Upper lobe of left lung (tissue), 6 donors: ENCODE measurements around the gene CCDC28B. TPM values are rescaled to one million over a fixed set of nuclear protein-coding genes. Genes with fewer than 3 reads are reported as not detected.
A peak's percentile ranks its signal among the peaks of the same experiment; 100 is the strongest.

Experiments used
- ATAC-seq, 2 donors: fragments of 200-7000 bp; cut with Tn5 transposase; one replicate each; pipeline ENCODE4 v1.9.1; 2022; ENCODE audit warnings: mild to moderate bottlenecking in 2 of 2, moderate library complexity in 2 of 2; ENCODE audit not compliant: low FRiP score in 2 of 2
- DNase-seq, 2 donors: peaks; one replicate each; pipeline ENCODE4 v3.0.0-alpha.2; 2019 to 2020
- H3K27ac ChIP-seq, 4 donors: fragments of 200-600 bp; sonication (generic); one replicate each; pipeline ENCODE4 v1.5.1; 2016 to 2019
- H3K27me3 ChIP-seq, 4 donors: fragments of 200-600 bp; sonication (generic); one replicate each; pipeline ENCODE4 v1.5.1; 2017 to 2019
- H3K36me3 ChIP-seq, 4 donors: fragments of 200-600 bp; sonication (generic); one replicate each; pipeline ENCODE4 v1.5.1; 2016 to 2019
- H3K4me1 ChIP-seq, 4 donors: fragments of 200-600 bp; sonication (generic); one replicate each; pipeline ENCODE4 v1.5.1; 2018 to 2019
- H3K4me3 ChIP-seq, 4 donors: fragments of 200-600 bp; sonication (generic); one replicate each; pipeline ENCODE4 v1.5.1; 2017 to 2019; ENCODE audit warnings: mild to moderate bottlenecking in 2 of 4, moderate library complexity in 1 of 4
- H3K9me3 ChIP-seq, 4 donors: fragments of 200-600 bp; sonication (generic); one replicate each; pipeline ENCODE4 v1.5.1; 2018 to 2019
- EP300 ChIP-seq, 4 donors: sonication (generic); formaldehyde crosslinking; IDR thresholded peaks; one replicate each; pipeline ENCODE4 v1.5.1; 2017; ENCODE audit warnings: antibody characterized with exemption in 4 of 4, control low read depth in 2 of 4
- POLR2A ChIP-seq, 4 donors: fragments of 450-650 bp; IDR thresholded peaks; one replicate each; pipeline ENCODE4 v1.5.1; 2016 to 2017; ENCODE audit warnings: antibody characterized with exemption in 4 of 4, mild to moderate bottlenecking in 2 of 4
- POLR2AphosphoS5 ChIP-seq, 2 donors: sonication (generic); formaldehyde crosslinking; IDR thresholded peaks; one replicate each; pipeline ENCODE4 v1.5.1; 2017; ENCODE audit warnings: antibody characterized with exemption in 2 of 2
- WGBS, 2 donors: methylation state at CpG; one replicate each; pipeline ENCODE4 v1.1.5; 2017 to 2018; 5-methylcytosine and 5-hydroxymethylcytosine counted together
- total RNA-seq, 6 donors: library from RNA; depleted of rRNA in 4 of 6; stranded (reverse); fragments of >200 nt in 4 of 6; gene quantifications; one replicate each; pipeline versions ENCODE4 v1.1.0 to v1.2.1, GENCODE V29; 2016 to 2021
- TF ChIP-seq, protein P1 (sequence below), 6 experiments: fragments of 450-650 bp in 4 of 6; fragments of 200-600 bp in 2 of 6; sonication (generic) in 2 of 6; IDR thresholded peaks; one replicate each; pipeline ENCODE4 v1.5.1; 2016 to 2019; ENCODE audit warnings: antibody characterized with exemption in 6 of 6
- donor health status: DM: no; HTN: no; CAD: no; lungs with moderate emphysema.
- donor health status: DM: no; HTN: yes; CAD: no; lungs with severe emphysema.

The CCDC28B gene
- total RNA-seq, 6 donors from 2014 or later: 0.98 to 4.2 (median 3.2) TPM

GRCh38 chr1:32179193-32179442 is 21.3 kb upstream of the CCDC28B start:
- DNase-seq: no peak
- peak overlapping the region; percentile 85 to 96 (median 94) for H3K27ac ChIP-seq
- H3K36me3 ChIP-seq: peaks cover 0 to 38% (median 18%) of the 10 kb centered on the region in 4 donors
- peak; percentile 16 to 41 for ATAC-seq
- TF ChIP-seq POLR2A (IDR thresholded peaks at IDR 0.05) (no peak), POLR2AphosphoS5 (IDR thresholded peaks at IDR 0.05) (no peak), EP300 (IDR thresholded peaks at IDR 0.05) (no peak)
- TF ChIP-seq, protein P1, sequence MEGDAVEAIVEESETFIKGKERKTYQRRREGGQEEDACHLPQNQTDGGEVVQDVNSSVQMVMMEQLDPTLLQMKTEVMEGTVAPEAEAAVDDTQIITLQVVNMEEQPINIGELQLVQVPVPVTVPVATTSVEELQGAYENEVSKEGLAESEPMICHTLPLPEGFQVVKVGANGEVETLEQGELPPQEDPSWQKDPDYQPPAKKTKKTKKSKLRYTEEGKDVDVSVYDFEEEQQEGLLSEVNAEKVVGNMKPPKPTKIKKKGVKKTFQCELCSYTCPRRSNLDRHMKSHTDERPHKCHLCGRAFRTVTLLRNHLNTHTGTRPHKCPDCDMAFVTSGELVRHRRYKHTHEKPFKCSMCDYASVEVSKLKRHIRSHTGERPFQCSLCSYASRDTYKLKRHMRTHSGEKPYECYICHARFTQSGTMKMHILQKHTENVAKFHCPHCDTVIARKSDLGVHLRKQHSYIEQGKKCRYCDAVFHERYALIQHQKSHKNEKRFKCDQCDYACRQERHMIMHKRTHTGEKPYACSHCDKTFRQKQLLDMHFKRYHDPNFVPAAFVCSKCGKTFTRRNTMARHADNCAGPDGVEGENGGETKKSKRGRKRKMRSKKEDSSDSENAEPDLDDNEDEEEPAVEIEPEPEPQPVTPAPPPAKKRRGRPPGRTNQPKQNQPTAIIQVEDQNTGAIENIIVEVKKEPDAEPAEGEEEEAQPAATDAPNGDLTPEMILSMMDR (IDR thresholded peaks at IDR 0.05): no peak
- H3K9me3 ChIP-seq: no peaks in the 10 kb centered on the region
- WGBS, 2 donors: 15 to 23% methylated on average over 4 to 7 of the region's 7 CpGs
- no peaks in the 10 kb centered on the region for H3K27me3 ChIP-seq
- H3K4me3 ChIP-seq: peak overlapping the region; percentile 3 to 77 (median 65)
- peaks cover 28 to 50% (median 34%) of the 10 kb centered on the region in 4 donors for H3K4me1 ChIP-seq

- DNase-seq: peak; percentile 96 to 98
- peaks cover 0 to 39% (median 22%) of the 10 kb centered on the region in 4 donors for H3K36me3 ChIP-seq
- 1 to 3% methylated on average over 13 to 56 of the region's 79 CpGs for WGBS, 2 donors
- H3K9me3 ChIP-seq: no peaks in the 10 kb centered on the region
- H3K4me3 ChIP-seq: peak within 1 kb of the TSS; percentile 29 to 77 (median 65)
- peak within 1 kb of the TSS; percentile 85 to 96 (median 94) for H3K27ac ChIP-seq
- ATAC-seq: peak; percentile 96 to 97
- peak; percentile 55 to 60 for TF ChIP-seq POLR2AphosphoS5 (IDR thresholded peaks at IDR 0.05)
- TF ChIP-seq POLR2A (IDR thresholded peaks at IDR 0.05): peak; percentile 38 to 75 (median 44)
- peak in 1 of 4 donors; percentile 4 for TF ChIP-seq EP300 (IDR thresholded peaks at IDR 0.05)
- TF ChIP-seq, protein P1 (IDR thresholded peaks at IDR 0.05): peak in 4 of 6 experiments; percentile 14 to 43 (median 24)
- no peaks in the 10 kb centered on the region for H3K27me3 ChIP-seq
- peaks cover 32 to 55% (median 38%) of the 10 kb centered on the region in 4 donors for H3K4me1 ChIP-seq
Measured at GRCh38 chr1:32179443-32180185, 20.8 kb upstream of the CCDC28B start, which contains the start of gene TXLNA. TSS of gene TXLNA (plus strand) at chr1:32179675. CDS start at chr1:32180346, 671 bp downstream.

GRCh38 chr1:32180186-32181060 is 20.0 kb upstream of the CCDC28B start:
- no peaks in the 10 kb centered on the region for H3K9me3 ChIP-seq
- peaks cover 36 to 60% (median 43%) of the 10 kb centered on the region in 4 donors for H3K4me1 ChIP-seq
- peak overlapping the region; percentile 85 to 96 (median 94) for H3K27ac ChIP-seq
- TF ChIP-seq POLR2AphosphoS5 (IDR thresholded peaks at IDR 0.05): no peak
- peak in 2 of 4 donors; percentile 2 to 62 for TF ChIP-seq POLR2A (IDR thresholded peaks at IDR 0.05)
- TF ChIP-seq, protein P1 (IDR thresholded peaks at IDR 0.05): peak in 1 of 6 experiments; percentile 1
- no peak for TF ChIP-seq EP300 (IDR thresholded peaks at IDR 0.05)
- DNase-seq: peak; percentile 59 to 89
- peak overlapping the region; percentile 29 to 77 (median 65) for H3K4me3 ChIP-seq
- peak; percentile 53 to 65 for ATAC-seq
- H3K36me3 ChIP-seq: peaks cover 0 to 39% (median 29%) of the 10 kb centered on the region in 4 donors
- WGBS, 2 donors: 6 to 11% methylated on average over 17 to 36 of the region's 36 CpGs
- H3K27me3 ChIP-seq: no peaks in the 10 kb centered on the region

GRCh38 chr1:32181065-32181464 is 19.3 kb upstream of the CCDC28B start:
- H3K4me1 ChIP-seq: peaks cover 36 to 60% (median 44%) of the 10 kb centered on the region in 4 donors
- ATAC-seq: no peak
- no peaks in the 10 kb centered on the region for H3K9me3 ChIP-seq
- 76 to 86% methylated on average over 8 to 9 of the region's 9 CpGs for WGBS, 2 donors
- DNase-seq: no peak
- H3K4me3 ChIP-seq: peak overlapping the region in 3 of 4 donors; percentile 54 to 77 (median 76)
- no peaks in the 10 kb centered on the region for H3K27me3 ChIP-seq
- peaks cover 2 to 45% (median 29%) of the 10 kb centered on the region in 4 donors for H3K36me3 ChIP-seq
- TF ChIP-seq, protein P1 (IDR thresholded peaks at IDR 0.05): no peak
- TF ChIP-seq POLR2AphosphoS5 (IDR thresholded peaks at IDR 0.05) (no peak), EP300 (IDR thresholded peaks at IDR 0.05) (no peak), POLR2A (IDR thresholded peaks at IDR 0.05) (no peak)
- H3K27ac ChIP-seq: peak overlapping the region in 3 of 4 donors; percentile 85 to 95 (median 93)
